ENCODE data around the gene ZNF678.
"Not testable (repeated sequence)": the region's sequence is repeated elsewhere in the genome, so short reads cannot be mapped to it uniquely, and the experiment has no call there.

Gene ZNF678

GRCh38 chr1:227563324-227564201, at the start of gene ZNF678:
Gene ZNF678 (plus strand): TSS chr1:227563556. CDS start chr1:227650992, 87,436 bp downstream.
- peak; percentile 99 for DNase-seq

- no peak for DNase-seq
Measured at GRCh38 chr1:227518876-227519275, 44.5 kb upstream of the ZNF678 start.

GRCh38 chr1:227521782-227522181, 41.6 kb upstream of the ZNF678 start:
- no peak for DNase-seq

- no peak for DNase-seq
Measured at GRCh38 chr1:227526524-227526923, 36.8 kb upstream of the ZNF678 start.

GRCh38 chr1:227532019-227532619, 31.2 kb upstream of the ZNF678 start:
- no peak for DNase-seq

- DNase-seq, result no peak
Measured at GRCh38 chr1:227540170-227541098, 22.9 kb upstream of the ZNF678 start.

- DNase-seq, result no peak
Measured at GRCh38 chr1:227541129-227541528, 22.2 kb upstream of the ZNF678 start.

- no peak for DNase-seq
Measured at GRCh38 chr1:227541796-227542152, 21.6 kb upstream of the ZNF678 start.

GRCh38 chr1:227542153-227543120, 20.9 kb upstream of the ZNF678 start:
- DNase-seq, result peak; percentile 85

GRCh38 chr1:227543283-227544066, 19.9 kb upstream of the ZNF678 start:
- DNase-seq, result no peak

- DNase-seq, result no peak
Measured at GRCh38 chr1:227544067-227545050, 19.0 kb upstream of the ZNF678 start.

- no peak for DNase-seq
Measured at GRCh38 chr1:227545361-227545760, 18.0 kb upstream of the ZNF678 start.

GRCh38 chr1:227546059-227546458, 17.3 kb upstream of the ZNF678 start:
- no peak for DNase-seq

- no peak for DNase-seq
Measured at GRCh38 chr1:227546598-227547309, 16.6 kb upstream of the ZNF678 start.

GRCh38 chr1:227547310-227548118, 15.8 kb upstream of the ZNF678 start:
- no peak for DNase-seq

- no peak for DNase-seq
Measured at GRCh38 chr1:227548119-227548397, 15.3 kb upstream of the ZNF678 start.

GRCh38 chr1:227548448-227548847, 14.9 kb upstream of the ZNF678 start:
- no peak for DNase-seq

- DNase-seq, result no peak
Measured at GRCh38 chr1:227549892-227550291, 13.5 kb upstream of the ZNF678 start.

- not testable (repeated sequence) for DNase-seq
Measured at GRCh38 chr1:227551881-227552280, 11.5 kb upstream of the ZNF678 start.

Measured in DMS79 treated with DMSO at 0.1 percent for 48 hours (cell line).